GM19467 (cell line): Measurements from ENCODE around the gene R3HDM1.
A peak's percentile ranks its signal among the peaks of the same experiment; 100 is the strongest.
"Not testable (repeated sequence)": the region's sequence is repeated elsewhere in the genome, so short reads cannot be mapped to it uniquely, and the experiment has no call there.

Experiments used
- ATAC-seq: cut with Tn5 transposase; IDR thresholded peaks from one replicate; pipeline ENCODE4 v1.9.1; 2021; ENCODE audit warnings: mild to moderate bottlenecking, moderate library complexity; ENCODE audit not compliant: unreplicated experiment

The R3HDM1 gene

GRCh38 chr2:135531231-135532197 is at the start of gene R3HDM1:
R3HDM1 (plus strand) TSS chr2:135531484; CDS start chr2:135604846, 73,362 bp downstream.
- peak; percentile 78 for ATAC-seq

GRCh38 chr2:135485441-135485840 is 45.8 kb upstream of the R3HDM1 start:
- no peak for ATAC-seq

DNA sequence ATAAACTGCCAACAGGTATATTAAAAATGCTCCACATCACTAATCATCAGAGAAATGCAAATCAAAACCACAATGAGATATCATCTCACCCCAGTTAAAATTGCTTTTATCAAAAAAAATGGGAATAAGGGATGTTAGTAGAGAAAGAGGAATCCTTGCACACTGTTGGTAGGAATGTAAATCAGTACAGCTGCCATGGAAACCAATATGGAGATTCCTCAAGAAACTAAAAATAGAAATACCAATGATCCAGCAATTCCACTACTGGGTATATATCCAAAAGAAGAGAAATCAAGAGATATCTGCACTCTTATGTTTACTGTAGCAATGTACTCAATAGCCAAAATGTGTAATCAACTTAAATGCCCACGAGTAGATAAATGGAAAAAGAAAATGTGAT is 40.9 kb upstream of the R3HDM1 start:
- no peak for ATAC-seq

DNA sequence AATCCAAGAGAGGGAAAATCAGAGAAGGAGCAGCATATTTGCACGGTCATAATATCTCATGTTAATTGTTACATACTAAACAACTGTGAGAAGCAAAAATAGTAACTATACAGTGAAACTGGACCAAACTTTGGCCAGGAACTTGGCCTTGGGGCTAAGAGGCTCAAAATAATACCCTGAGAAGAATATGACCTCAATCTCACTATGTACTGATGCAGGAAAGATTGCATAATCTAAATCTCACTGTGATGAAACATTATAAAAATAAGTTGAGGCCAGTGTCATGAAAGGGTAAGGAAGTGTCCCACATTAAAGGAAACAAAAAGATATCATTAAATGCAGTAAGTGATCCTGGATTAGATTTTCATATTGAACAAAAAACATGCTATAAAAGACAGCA is 36.8 kb upstream of the R3HDM1 start:
- ATAC-seq: no peak

- ATAC-seq: no peak
These were observed 36.4 kb upstream of the R3HDM1 start for GRCh38 chr2:135494917-135495316.

DNA sequence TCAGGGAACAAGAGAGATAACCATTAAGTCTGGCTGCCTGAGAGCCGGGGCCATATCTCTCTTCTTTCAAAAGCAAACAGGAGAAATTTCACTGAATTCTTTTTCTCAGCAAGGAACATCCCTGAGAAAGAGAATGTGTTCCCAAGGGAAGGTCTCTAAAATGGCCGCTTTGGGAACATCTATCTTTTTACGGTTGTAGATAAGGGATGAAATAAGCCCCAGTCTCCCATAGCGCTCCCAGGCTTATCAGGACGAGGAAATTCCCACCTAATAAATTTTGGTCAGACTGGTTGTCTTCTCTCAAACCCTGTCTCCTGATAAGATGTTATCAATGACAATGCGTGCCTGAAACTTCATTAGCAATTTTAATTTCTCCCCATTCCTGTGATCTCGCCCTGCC is 32.7 kb upstream of the R3HDM1 start:
- ATAC-seq: not testable (repeated sequence)

- no peak for ATAC-seq
These were observed 26.5 kb upstream of the R3HDM1 start for GRCh38 chr2:135504811-135505210.

- no peak for ATAC-seq
These were observed 20.7 kb upstream of the R3HDM1 start for GRCh38 chr2:135510577-135510976.

- ATAC-seq: no peak
These were observed 19.2 kb upstream of the R3HDM1 start for GRCh38 chr2:135512099-135512498.

- no peak for ATAC-seq
These were observed 5.5 kb upstream of the R3HDM1 start for GRCh38 chr2:135525786-135526185.

DNA sequence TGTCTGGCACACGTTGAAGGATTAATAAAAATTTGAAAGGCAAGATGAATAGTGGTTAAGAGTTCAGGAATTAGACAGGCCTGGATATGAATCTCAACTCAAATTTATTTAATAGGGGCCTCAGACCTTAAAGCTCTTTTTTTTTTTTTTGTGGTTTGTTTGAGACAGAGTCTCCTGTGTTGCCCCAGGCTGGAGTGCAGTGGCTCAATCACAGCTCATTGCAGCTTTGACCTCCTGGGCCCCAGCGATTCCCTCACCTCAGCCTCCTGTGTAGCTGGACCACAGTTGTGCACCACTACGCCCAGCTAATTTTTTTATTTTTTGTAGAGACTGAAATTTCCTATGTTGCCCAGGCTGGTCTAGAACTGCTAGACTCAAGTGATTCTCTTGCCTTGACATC is 3.3 kb upstream of the R3HDM1 start:
- ATAC-seq: no peak

DNA sequence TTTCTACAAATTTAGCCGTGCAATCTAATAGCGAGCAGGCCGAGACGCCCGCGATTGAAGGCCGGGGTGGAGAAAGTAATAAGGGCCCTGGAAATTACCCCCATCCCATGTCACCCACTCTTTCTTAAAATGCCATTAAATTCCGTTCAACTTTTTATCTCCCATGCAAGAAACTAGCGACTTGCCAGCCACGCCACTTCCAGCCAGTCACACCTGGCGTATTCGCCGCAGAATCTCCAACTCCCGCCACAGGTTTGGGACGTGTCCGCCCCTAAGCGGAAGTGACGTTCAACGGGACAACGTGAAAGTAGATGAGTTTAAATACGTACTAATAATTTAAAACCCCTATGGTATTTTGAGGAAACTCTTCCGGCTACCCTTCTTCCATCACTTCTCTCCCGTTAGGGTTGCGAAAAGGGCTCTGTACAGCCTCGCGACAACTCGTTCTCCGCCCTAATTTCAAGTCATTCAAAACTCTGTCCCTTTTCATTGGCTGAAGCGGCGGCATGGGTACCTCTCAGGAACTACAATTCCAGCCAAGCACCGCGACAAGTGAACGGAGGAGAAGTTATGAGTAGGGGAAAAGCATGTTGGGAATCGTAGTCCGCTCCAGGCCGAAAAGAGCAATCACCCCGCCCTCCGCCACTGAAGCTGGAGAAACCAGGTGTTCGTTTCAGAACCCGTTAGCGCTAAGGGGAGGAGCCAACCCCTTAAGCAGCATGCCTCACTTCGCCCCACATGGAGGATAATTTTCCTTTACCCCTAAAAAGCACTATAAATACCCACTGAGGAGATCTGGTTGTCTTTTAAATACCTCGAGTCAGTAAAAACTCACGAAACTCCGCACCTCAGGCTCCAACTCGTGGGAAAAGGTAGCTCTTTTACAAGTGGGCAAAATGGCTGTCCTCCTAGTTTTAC is 712 bp upstream of the R3HDM1 start, which contains the start of gene ZRANB3:
Gene ZRANB3 (minus strand): TSS at position 906 of the 918 bp plus-strand sequence.
- peak; percentile 57 for ATAC-seq

DNA sequence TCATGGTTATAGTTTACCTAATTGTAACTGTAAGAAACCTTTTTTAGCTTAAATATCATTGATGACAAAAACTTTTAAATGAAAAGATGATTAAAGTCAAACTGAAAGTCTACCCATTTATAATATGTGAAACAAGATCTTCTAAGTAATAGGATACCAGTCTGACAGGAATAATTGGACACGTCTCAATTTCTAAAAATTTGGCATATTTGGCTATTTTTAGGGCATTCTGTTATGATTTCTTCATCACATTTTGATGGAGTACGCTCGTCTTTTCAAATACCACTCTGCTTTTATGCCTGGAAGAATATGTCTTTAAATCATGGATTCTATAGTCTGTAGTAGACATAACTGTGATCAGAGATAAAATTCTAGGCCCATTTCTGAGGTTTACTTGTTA is 1.3 kb downstream of the R3HDM1 start:
- ATAC-seq: no peak

DNA sequence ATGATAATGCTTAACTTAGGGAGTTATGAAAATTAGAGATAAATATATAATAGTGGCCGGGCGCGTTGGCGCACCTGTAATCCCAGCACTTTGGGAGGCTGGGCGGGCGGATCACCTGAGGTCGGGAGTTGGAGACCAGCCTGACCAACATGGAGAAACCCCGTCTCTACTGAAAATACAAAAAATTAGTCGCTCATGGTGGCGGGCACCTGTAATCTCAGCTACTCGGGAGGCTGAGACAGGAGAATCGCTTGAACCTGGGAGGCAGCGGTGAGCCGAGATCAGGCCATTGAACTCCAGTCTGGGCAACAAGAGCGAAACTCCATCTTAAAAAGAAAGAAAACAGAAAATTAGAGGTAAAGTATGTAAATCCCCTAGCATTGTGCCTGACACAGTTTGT is 2.3 kb downstream of the R3HDM1 start:
- ATAC-seq: not testable (repeated sequence)

- ATAC-seq: no peak
These were observed 15.2 kb downstream of the R3HDM1 start for GRCh38 chr2:135546436-135546835.

DNA sequence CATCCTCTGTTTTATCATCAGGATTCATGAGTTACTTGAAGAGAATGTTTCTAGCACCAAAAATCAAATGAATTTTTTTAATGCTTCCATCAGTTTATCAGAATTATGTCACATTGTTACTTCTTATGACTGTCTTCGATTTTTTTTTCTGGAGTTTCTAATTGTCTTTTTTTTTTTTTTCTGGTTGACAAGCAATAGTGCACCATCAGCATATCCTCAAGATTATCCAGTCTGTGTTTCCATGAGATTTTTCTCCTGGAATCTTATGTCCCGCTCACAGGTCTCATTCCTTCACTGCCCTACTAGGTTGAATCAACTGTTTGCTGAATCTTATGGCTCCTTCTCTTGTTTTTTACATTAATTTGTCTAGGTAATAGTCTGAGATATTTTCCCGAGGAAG is 16.0 kb downstream of the R3HDM1 start:
- no peak for ATAC-seq

GRCh38 chr2:135551356-135551755 is 20.1 kb downstream of the R3HDM1 start:
- no peak for ATAC-seq

- no peak for ATAC-seq
These were observed 21.6 kb downstream of the R3HDM1 start for GRCh38 chr2:135552887-135553286.

DNA sequence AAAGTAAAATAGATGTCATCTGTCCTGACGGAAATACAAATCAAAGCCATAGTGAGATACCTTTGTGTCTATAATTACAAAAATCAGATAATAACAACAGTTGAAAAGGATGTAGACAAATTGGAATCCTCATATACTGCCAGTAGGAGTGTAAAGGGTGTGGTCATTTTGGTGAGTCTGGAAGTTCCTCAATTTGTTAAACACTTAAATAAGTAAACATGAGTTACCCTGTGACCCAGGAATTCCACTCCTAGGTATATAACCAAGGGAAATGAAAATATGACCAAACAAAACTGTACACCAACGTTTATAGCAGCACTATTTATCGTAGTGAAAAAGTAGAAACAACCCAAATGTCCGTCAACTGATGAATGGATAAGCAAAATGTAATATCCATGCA is 24.0 kb downstream of the R3HDM1 start:
- no peak for ATAC-seq

- no peak for ATAC-seq
These were observed 26.2 kb downstream of the R3HDM1 start for GRCh38 chr2:135557530-135557929.

DNA sequence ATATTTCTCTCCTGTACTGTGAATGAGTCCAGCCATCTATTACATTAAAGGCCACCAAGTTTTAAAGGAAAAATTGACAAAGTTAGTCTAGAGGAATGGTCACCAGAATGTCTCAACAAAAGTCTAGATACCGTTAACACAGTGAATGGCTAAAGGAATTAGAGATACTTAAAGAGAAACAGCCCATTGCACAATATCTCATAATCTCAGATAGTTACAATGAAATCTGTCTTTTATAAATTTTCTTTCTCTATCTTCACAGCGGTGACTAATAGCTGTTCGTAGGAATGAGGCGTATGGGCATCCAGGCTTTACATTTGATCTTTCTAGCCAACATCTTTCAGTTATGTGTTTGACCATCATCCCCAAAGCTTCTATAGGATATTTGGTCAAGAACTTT is 30.6 kb downstream of the R3HDM1 start:
- no peak for ATAC-seq
